Skin epidermis (tissue), 12 donors: Measurements from ENCODE around the gene TLR3.
"Not testable (repeated sequence)": the region's sequence is repeated elsewhere in the genome, so short reads cannot be mapped to it uniquely, and the experiment has no call there.

Experiments
- H3K27ac ChIP-seq, 21 experiments: fragments of 200-600 bp; sonication (generic) in 11 of 21; one replicate each; pipeline ENCODE4 v1.5.0; 2020; ENCODE audit warnings: mild to moderate bottlenecking in 3 of 21, inconsistent platforms in 2 of 21, moderate library complexity in 2 of 21
- H3K4me3 ChIP-seq, 7 experiments: fragments of 200-600 bp; sonication (generic) in 2 of 7; one replicate each; pipeline ENCODE4 v1.5.0; 2020; ENCODE audit warnings: inconsistent platforms in 2 of 7, mild to moderate bottlenecking in 2 of 7, moderate library complexity in 1 of 7

The TLR3 gene

GRCh38 chr4:186068581-186069348 lies at the start of gene TLR3:
Gene TLR3, plus strand, starts transcription at chr4:186069156. Its CDS starts 7,464 bp downstream, at chr4:186076620.
- H3K27ac ChIP-seq, result peak within 1 kb of the TSS in 19 of 21 experiments; percentile 1 to 80 (median 63)
- H3K4me3 ChIP-seq, result peak within 1 kb of the TSS; percentile 35 to 54 (median 42)

GRCh38 chr4:186019269-186019668 lies 49.7 kb upstream of the TLR3 start:
- H3K27ac ChIP-seq, result no peak overlapping the region
- H3K4me3 ChIP-seq, result no peak overlapping the region

GRCh38 chr4:186020106-186020792 lies 48.7 kb upstream of the TLR3 start:
- H3K27ac ChIP-seq, result no peak overlapping the region
- no peak overlapping the region for H3K4me3 ChIP-seq

GRCh38 chr4:186020793-186021407 lies 48.1 kb upstream of the TLR3 start:
- Histone ChIP-seq H3K27ac (no peak overlapping the region), H3K4me3 (no peak overlapping the region)

- Histone ChIP-seq H3K4me3 (no peak overlapping the region), H3K27ac (no peak overlapping the region)
Observed at GRCh38 chr4:186021461-186022167, 47.3 kb upstream of the TLR3 start.

GRCh38 chr4:186023975-186024374 lies 45.0 kb upstream of the TLR3 start:
- no peak overlapping the region for H3K27ac ChIP-seq
- no peak overlapping the region for H3K4me3 ChIP-seq

- Histone ChIP-seq H3K4me3 (no peak overlapping the region), H3K27ac (no peak overlapping the region)
Observed at GRCh38 chr4:186024637-186025407, 44.1 kb upstream of the TLR3 start.

GRCh38 chr4:186025408-186025690 lies 43.6 kb upstream of the TLR3 start:
- Histone ChIP-seq H3K4me3 (no peak overlapping the region), H3K27ac (no peak overlapping the region)

- Histone ChIP-seq H3K27ac (no peak overlapping the region), H3K4me3 (no peak overlapping the region)
Observed at GRCh38 chr4:186027405-186027804, 41.6 kb upstream of the TLR3 start.

GRCh38 chr4:186029571-186030398 lies 39.2 kb upstream of the TLR3 start:
- H3K27ac ChIP-seq, result peak overlapping the region in 8 of 21 experiments; percentile 9 to 69 (median 26)
- H3K4me3 ChIP-seq, result no peak overlapping the region

- Histone ChIP-seq H3K27ac (peak overlapping the region in 7 of 21 experiments; percentile 15 to 69 (median 27)), H3K4me3 (no peak overlapping the region)
Observed at GRCh38 chr4:186030399-186030775, 38.6 kb upstream of the TLR3 start.

GRCh38 chr4:186030795-186031194 lies 38.2 kb upstream of the TLR3 start:
- Histone ChIP-seq H3K27ac (peak overlapping the region in 4 of 21 experiments; percentile 15 to 69 (median 26)), H3K4me3 (no peak overlapping the region)

- H3K27ac ChIP-seq, result no peak overlapping the region
- no peak overlapping the region for H3K4me3 ChIP-seq
Observed at GRCh38 chr4:186032259-186032658, 36.7 kb upstream of the TLR3 start.

- H3K27ac ChIP-seq, result no peak overlapping the region
Observed at GRCh38 chr4:186033027-186033426, 35.9 kb upstream of the TLR3 start.

GRCh38 chr4:186034613-186035012 lies 34.3 kb upstream of the TLR3 start:
- H3K4me3 ChIP-seq, H3K27ac ChIP-seq: not testable (repeated sequence)

More at GRCh38 chr4:186033027-186033426, 35.9 kb upstream of the TLR3 start:
- no peak overlapping the region for H3K4me3 ChIP-seq

GRCh38 chr4:186036976-186037581 lies 31.9 kb upstream of the TLR3 start:
- no peak overlapping the region for H3K27ac ChIP-seq
- no peak overlapping the region for H3K4me3 ChIP-seq

GRCh38 chr4:186037692-186038658 lies 31.0 kb upstream of the TLR3 start:
- Histone ChIP-seq H3K27ac (no peak overlapping the region), H3K4me3 (no peak overlapping the region)
